CD14-positive monocyte (primary cell): ENCODE results near the gene CC2D1A. TPM values are rescaled to one million over a fixed set of nuclear protein-coding genes. Genes with fewer than 3 reads are reported as not detected.

ENCODE experiments used
- DNase-seq, 3 donors: peaks; one replicate each; pipeline ENCODE4 v3.0.0-alpha.2; 2011 to 2022
- H2AFZ ChIP-seq: 2 replicates; pipeline ENCODE4 v1.6.0; 2012; ENCODE audit warnings: mild to moderate bottlenecking, low read depth, low read length, inconsistent platforms; ENCODE audit not compliant: insufficient read depth, poor library complexity, severe bottlenecking
- H3K27ac ChIP-seq, 2 donors: 1 replicate in 1 of 2; 2 replicates in 1 of 2; pipeline ENCODE4 v1.5.1; 2012 to 2013; ENCODE audit warnings: low read length in 2 of 2, control low read depth in 1 of 2, inconsistent platforms in 1 of 2, low read depth in 1 of 2, mild to moderate bottlenecking in 1 of 2
- H3K27me3 ChIP-seq, 2 donors: one replicate each; pipeline versions ENCODE4 v1.6.0 to v1.6.1; 2011 to 2013; ENCODE audit warnings: low read length in 2 of 2; ENCODE audit not compliant: control insufficient read depth in 2 of 2, insufficient read depth in 2 of 2
- H3K36me3 ChIP-seq, 2 donors: replicated peaks in 1 of 2; 1 replicate in 1 of 2; 2 replicates in 1 of 2; pipeline versions ENCODE4 v1.5.1 to v1.6.1; 2012 to 2013; ENCODE audit warnings: low read length in 2 of 2, control low read depth in 1 of 2, inconsistent platforms in 1 of 2, mild to moderate bottlenecking in 1 of 2; ENCODE audit not compliant: insufficient read depth in 2 of 2, control insufficient read depth in 1 of 2
- H3K4me1 ChIP-seq, 2 donors: 1 replicate in 1 of 2; 2 replicates in 1 of 2; pipeline versions ENCODE4 v1.5.1 to v1.6.1; 2012 to 2013; ENCODE audit warnings: low read length in 2 of 2, control low read depth in 1 of 2, inconsistent platforms in 1 of 2, mild to moderate bottlenecking in 1 of 2, moderate library complexity in 1 of 2; ENCODE audit not compliant: insufficient read depth in 2 of 2, control insufficient read depth in 1 of 2
- H3K4me2 ChIP-seq: replicated peaks from 2 replicates; pipeline ENCODE3; 2012; ENCODE audit warnings: low read length, moderate library complexity, mild to moderate bottlenecking; ENCODE audit not compliant: poor library complexity, severe bottlenecking; ENCODE audit errors: extremely low read depth
- H3K4me3 ChIP-seq, 3 experiments: fragments of 200-600 bp in 1 of 3; sonication (generic) in 1 of 3; replicated peaks in 1 of 3; 1 replicate in 2 of 3; 2 replicates in 1 of 3; pipeline ENCODE4 v1.5.1; 2011 to 2013; ENCODE audit warnings: low read length in 3 of 3, mild to moderate bottlenecking in 3 of 3, control low read depth in 2 of 3, low read depth in 2 of 3, inconsistent platforms in 1 of 3, moderate library complexity in 1 of 3
- H3K79me2 ChIP-seq: 2 replicates; pipeline ENCODE4 v1.6.0; 2012; ENCODE audit warnings: mild to moderate bottlenecking, control low read depth, inconsistent platforms, low read length, moderate library complexity; ENCODE audit not compliant: insufficient read depth
- H3K9ac ChIP-seq: 2 replicates; pipeline ENCODE4 v1.6.0; 2017; ENCODE audit warnings: low read length, mild to moderate bottlenecking; ENCODE audit not compliant: insufficient read depth, poor library complexity, severe bottlenecking
- H3K9me3 ChIP-seq, 2 donors: replicated peaks in 1 of 2; 1 replicate in 1 of 2; 2 replicates in 1 of 2; pipeline versions ENCODE4 v1.5.1 to v1.6.1; 2012 to 2013; ENCODE audit warnings: low read length in 2 of 2, control low read depth in 1 of 2; ENCODE audit not compliant: control insufficient read depth in 1 of 2, insufficient read depth in 1 of 2
- H4K20me1 ChIP-seq: 2 replicates; pipeline ENCODE4 v1.6.0; 2012; ENCODE audit warnings: mild to moderate bottlenecking, low read length, control low read depth, moderate library complexity; ENCODE audit not compliant: insufficient read depth
- H3K27ac Mint-ChIP-seq, 7 donors: one replicate each; pipeline ENCODE4 v1.8.0; 2020; ENCODE audit warnings: mild to moderate bottlenecking in 7 of 7, mixed read lengths in 7 of 7, moderate library complexity in 6 of 7, inconsistent platforms in 2 of 7
- H3K27me3 Mint-ChIP-seq, 3 donors: one replicate each; pipeline ENCODE4 v1.8.0; 2021 to 2022; ENCODE audit warnings: low read depth in 3 of 3, mild to moderate bottlenecking in 3 of 3, mixed read lengths in 3 of 3, moderate library complexity in 3 of 3, inconsistent platforms in 1 of 3
- H3K36me3 Mint-ChIP-seq, 2 donors: one replicate each; pipeline ENCODE4 v1.8.0; 2020; ENCODE audit warnings: mixed read lengths in 2 of 2, inconsistent platforms in 1 of 2, mild to moderate bottlenecking in 1 of 2
- H3K4me1 Mint-ChIP-seq: one replicate; pipeline ENCODE4 v1.8.0; 2020; ENCODE audit warnings: mild to moderate bottlenecking, mixed read lengths
- H3K4me3 Mint-ChIP-seq, 2 donors: one replicate each; pipeline ENCODE4 v1.8.0; 2020; ENCODE audit warnings: mild to moderate bottlenecking in 2 of 2, mixed read lengths in 2 of 2, moderate library complexity in 1 of 2
- H3K9me3 Mint-ChIP-seq, 7 donors: one replicate each; pipeline ENCODE4 v1.8.0; 2020 to 2022; ENCODE audit warnings: mixed read lengths in 7 of 7, mild to moderate bottlenecking in 6 of 7, moderate library complexity in 6 of 7, inconsistent platforms in 2 of 7
- WGBS: methylation state at CpG from one replicate; pipeline ENCODE4 v1.1.5; 2013; ENCODE audit warnings: missing lambda C conversion rate; ENCODE audit not compliant: insufficient coverage; 5-methylcytosine and 5-hydroxymethylcytosine counted together
- intact Hi-C, 2 donors: fragments of 100-400 bp; cut with micrococcal nuclease; formaldehyde crosslinking; loops; one replicate each; pipeline versions ENCODE4 v1.15.0 to v1.15.1; 2023
- polyA plus RNA-seq, 3 donors: library from polyadenylated mRNA; depleted of rRNA in 1 of 3; unstranded in 2 of 3; stranded (reverse) in 1 of 3; fragments of 300-500 nt in 2 of 3; fragments of >200 nt in 1 of 3; fragmentation: Illumina TruSeq in 2 of 3; gene quantifications; 1 replicate in 2 of 3; 2 replicates in 1 of 3; pipeline ENCODE4 v1.2.3, GENCODE V29; 2012 to 2021
- TF ChIP-seq, protein P1 (sequence below): fragments of 200-600 bp; IDR thresholded peaks from one replicate; pipeline ENCODE4 v1.8.0; 2022; ENCODE audit warnings: antibody characterized with exemption, mild to moderate bottlenecking

CC2D1A gene
- polyA plus RNA-seq, 3 donors = 4.6 to 27.0 (median 6.2) TPM

DNA sequence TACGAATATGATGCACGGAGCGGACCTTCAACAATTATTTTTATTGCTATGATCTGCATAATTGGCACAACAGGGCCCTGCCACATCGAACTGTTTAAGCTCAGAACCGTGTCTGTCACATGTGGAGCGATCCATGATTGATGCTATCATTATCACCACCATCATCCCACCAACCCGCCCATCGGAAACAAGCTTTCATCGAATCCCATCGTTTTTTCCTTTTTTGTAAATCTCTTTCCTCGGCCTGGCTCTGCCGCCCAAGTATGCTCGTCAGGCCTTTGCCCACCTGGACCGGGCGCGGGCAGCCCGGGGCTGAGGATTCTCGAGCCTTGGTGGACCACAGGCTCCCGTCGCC is 45.8 kb downstream of the CC2D1A start:
- peak overlapping the region; percentile 48 to 84 for H3K4me3 Mint-ChIP-seq
- intact Hi-C loops = loop anchor here (2.0 to 5.0 kb wide), 2 partner anchors 55 to 96 kb away; partner anchors contain the start of gene RFX1 (in 1 of the 2)
- Histone ChIP-seq H3K27ac (no peak overlapping the region), H3K4me2 (peak overlapping the region; percentile 58), H3K4me3 (peak overlapping the region in 1 of 3 experiments; percentile 87), H2AFZ (peak overlapping the region; percentile 54), H3K79me2 (peaks cover 35% of the 10 kb centered on the region), H3K4me1 (peaks cover 16 to 21% of the 10 kb centered on the region in 2 donors), H3K9ac (no peak overlapping the region), H4K20me1 (peaks cover 24% of the 10 kb centered on the region), H3K27me3 (no peaks in the 10 kb centered on the region), H3K36me3 (peaks cover 24 to 28% of the 10 kb centered on the region in 2 donors), H3K9me3 (no peaks in the 10 kb centered on the region)
- TF ChIP-seq, protein P1, sequence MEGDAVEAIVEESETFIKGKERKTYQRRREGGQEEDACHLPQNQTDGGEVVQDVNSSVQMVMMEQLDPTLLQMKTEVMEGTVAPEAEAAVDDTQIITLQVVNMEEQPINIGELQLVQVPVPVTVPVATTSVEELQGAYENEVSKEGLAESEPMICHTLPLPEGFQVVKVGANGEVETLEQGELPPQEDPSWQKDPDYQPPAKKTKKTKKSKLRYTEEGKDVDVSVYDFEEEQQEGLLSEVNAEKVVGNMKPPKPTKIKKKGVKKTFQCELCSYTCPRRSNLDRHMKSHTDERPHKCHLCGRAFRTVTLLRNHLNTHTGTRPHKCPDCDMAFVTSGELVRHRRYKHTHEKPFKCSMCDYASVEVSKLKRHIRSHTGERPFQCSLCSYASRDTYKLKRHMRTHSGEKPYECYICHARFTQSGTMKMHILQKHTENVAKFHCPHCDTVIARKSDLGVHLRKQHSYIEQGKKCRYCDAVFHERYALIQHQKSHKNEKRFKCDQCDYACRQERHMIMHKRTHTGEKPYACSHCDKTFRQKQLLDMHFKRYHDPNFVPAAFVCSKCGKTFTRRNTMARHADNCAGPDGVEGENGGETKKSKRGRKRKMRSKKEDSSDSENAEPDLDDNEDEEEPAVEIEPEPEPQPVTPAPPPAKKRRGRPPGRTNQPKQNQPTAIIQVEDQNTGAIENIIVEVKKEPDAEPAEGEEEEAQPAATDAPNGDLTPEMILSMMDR = no peak
- 10% methylated on average over 19 of the region's 20 CpGs for WGBS
- peaks cover 0 to 2% (median 0%) of the 10 kb centered on the region in 3 donors for H3K27me3 Mint-ChIP-seq
- peaks cover 17% of the 10 kb centered on the region for H3K4me1 Mint-ChIP-seq
- H3K27ac Mint-ChIP-seq = peak overlapping the region in 5 of 7 donors; percentile 76 to 89 (median 80)
- peaks cover 17 to 27% of the 10 kb centered on the region in 2 donors for H3K36me3 Mint-ChIP-seq
- no peak for DNase-seq
- H3K9me3 Mint-ChIP-seq = peaks cover 0 to 1% (median 0%) of the 10 kb centered on the region in 7 donors

- Histone ChIP-seq H3K4me2 (peak within 1 kb of the TSS; percentile 93), H3K79me2 (peaks cover 35% of the 10 kb centered on the region), H3K4me3 (peak within 1 kb of the TSS; percentile 53 to 87 (median 74)), H3K4me1 (peaks cover 16 to 21% of the 10 kb centered on the region in 2 donors), H3K27ac (peak within 1 kb of the TSS in 1 of 2 donors; percentile 80), H3K27me3 (no peaks in the 10 kb centered on the region), H2AFZ (peak within 1 kb of the TSS; percentile 78), H3K9ac (peak within 1 kb of the TSS; percentile 87), H3K9me3 (no peaks in the 10 kb centered on the region), H4K20me1 (peaks cover 29% of the 10 kb centered on the region), H3K36me3 (peaks cover 30 to 34% of the 10 kb centered on the region in 2 donors)
- intact Hi-C loops = loop anchor here in 1 of 2 donors (5.0 kb wide), 1 partner anchor 95 kb away; no protein-coding TSS in a partner anchor
- DNase-seq = peak; percentile 99 to 100 (median 100)
- Mint-ChIP-seq H3K9me3 (peaks cover 0 to 1% (median 0%) of the 10 kb centered on the region in 7 donors), H3K27me3 (peaks cover 0 to 2% (median 0%) of the 10 kb centered on the region in 3 donors), H3K27ac (peak within 1 kb of the TSS; percentile 75 to 89 (median 84)), H3K4me3 (peak within 1 kb of the TSS; percentile 82 to 92), H3K4me1 (peaks cover 17% of the 10 kb centered on the region), H3K36me3 (peaks cover 21 to 32% of the 10 kb centered on the region in 2 donors)
- TF ChIP-seq, protein P1 = no peak
- 0% methylated on average over 42 of the region's 65 CpGs for WGBS
Measured at GRCh38 chr19:13952154-13952930, 46.3 kb downstream of the CC2D1A start, which contains the start of gene DCAF15. Gene DCAF15 (plus strand): TSS chr19:13952509. CDS start chr19:13952513, 4 bp downstream.
